ENCODE data around the gene UBAC2.
A peak's percentile ranks its signal among the peaks of the same experiment; 100 is the strongest.

UBAC2 gene

GRCh38 chr13:99265162-99265800 is 64.6 kb downstream of the UBAC2 start:
- Histone ChIP-seq H3K27me3 (ENCODE audit: control insufficient read depth in 5 of 5, insufficient read depth in 4 of 5, low read length in 5 of 5) (no peaks in the 10 kb centered on the region), H3K27ac (ENCODE audit: low read depth, low read length) (no peak overlapping the region), H3K4me1 (ENCODE audit: control insufficient read depth in 5 of 5, insufficient read depth in 5 of 5, low read length in 5 of 5) (peaks cover 0 to 12% (median 8%) of the 10 kb centered on the region in 5 donors), H3K9me3 (ENCODE audit: control insufficient read depth in 5 of 5, low read length in 5 of 5) (no peaks in the 10 kb centered on the region), H3K36me3 (ENCODE audit: control insufficient read depth in 5 of 5, insufficient read depth in 5 of 5, low read length in 5 of 5) (peaks cover 0 to 13% (median 5%) of the 10 kb centered on the region in 5 donors), H3K4me3 (ENCODE audit: low read depth in 1 of 5, low read length in 5 of 5) (no peak overlapping the region), H3K9ac (ENCODE audit: low read length in 5 of 5) (no peak overlapping the region)

GRCh38 chr13:99265821-99266426 is 65.3 kb downstream of the UBAC2 start:
- H3K9ac ChIP-seq (ENCODE audit: low read length in 5 of 5) = no peak overlapping the region
- no peak overlapping the region for H3K27ac ChIP-seq (ENCODE audit: low read depth, low read length)
- peaks cover 0 to 12% (median 8%) of the 10 kb centered on the region in 5 donors for H3K4me1 ChIP-seq (ENCODE audit: control insufficient read depth in 5 of 5, insufficient read depth in 5 of 5, low read length in 5 of 5)
- peaks cover 0 to 13% (median 5%) of the 10 kb centered on the region in 5 donors for H3K36me3 ChIP-seq (ENCODE audit: control insufficient read depth in 5 of 5, insufficient read depth in 5 of 5, low read length in 5 of 5)
- H3K27me3 ChIP-seq (ENCODE audit: control insufficient read depth in 5 of 5, insufficient read depth in 4 of 5, low read length in 5 of 5) = no peaks in the 10 kb centered on the region
- H3K4me3 ChIP-seq (ENCODE audit: low read depth in 1 of 5, low read length in 5 of 5) = no peak overlapping the region
- no peaks in the 10 kb centered on the region for H3K9me3 ChIP-seq (ENCODE audit: control insufficient read depth in 5 of 5, low read length in 5 of 5)

GRCh38 chr13:99266827-99267226 is 66.2 kb downstream of the UBAC2 start:
- H3K4me1 ChIP-seq (ENCODE audit: control insufficient read depth in 5 of 5, insufficient read depth in 5 of 5, low read length in 5 of 5) = peaks cover 0 to 13% (median 8%) of the 10 kb centered on the region in 5 donors
- H3K4me3 ChIP-seq (ENCODE audit: low read depth in 1 of 5, low read length in 5 of 5) = no peak overlapping the region
- peaks cover 0 to 10% (median 5%) of the 10 kb centered on the region in 5 donors for H3K36me3 ChIP-seq (ENCODE audit: control insufficient read depth in 5 of 5, insufficient read depth in 5 of 5, low read length in 5 of 5)
- no peaks in the 10 kb centered on the region for H3K27me3 ChIP-seq (ENCODE audit: control insufficient read depth in 5 of 5, insufficient read depth in 4 of 5, low read length in 5 of 5)
- no peak overlapping the region for H3K9ac ChIP-seq (ENCODE audit: low read length in 5 of 5)
- no peaks in the 10 kb centered on the region for H3K9me3 ChIP-seq (ENCODE audit: control insufficient read depth in 5 of 5, low read length in 5 of 5)
- H3K27ac ChIP-seq (ENCODE audit: low read depth, low read length) = no peak overlapping the region

GRCh38 chr13:99267927-99268326 is 67.3 kb downstream of the UBAC2 start:
- H3K36me3 ChIP-seq (ENCODE audit: control insufficient read depth in 5 of 5, insufficient read depth in 5 of 5, low read length in 5 of 5) = peaks cover 0 to 8% (median 5%) of the 10 kb centered on the region in 5 donors
- no peaks in the 10 kb centered on the region for H3K27me3 ChIP-seq (ENCODE audit: control insufficient read depth in 5 of 5, insufficient read depth in 4 of 5, low read length in 5 of 5)
- no peak overlapping the region for H3K9ac ChIP-seq (ENCODE audit: low read length in 5 of 5)
- H3K4me3 ChIP-seq (ENCODE audit: low read depth in 1 of 5, low read length in 5 of 5) = no peak overlapping the region
- H3K9me3 ChIP-seq (ENCODE audit: control insufficient read depth in 5 of 5, low read length in 5 of 5) = peaks cover 0 to 6% (median 4%) of the 10 kb centered on the region in 5 donors
- no peak overlapping the region for H3K27ac ChIP-seq (ENCODE audit: low read depth, low read length)
- peaks cover 0 to 13% (median 8%) of the 10 kb centered on the region in 5 donors for H3K4me1 ChIP-seq (ENCODE audit: control insufficient read depth in 5 of 5, insufficient read depth in 5 of 5, low read length in 5 of 5)

- Histone ChIP-seq H3K27ac (ENCODE audit: low read depth, low read length) (no peak overlapping the region), H3K9me3 (ENCODE audit: control insufficient read depth in 5 of 5, low read length in 5 of 5) (peaks cover 0 to 6% (median 4%) of the 10 kb centered on the region in 5 donors), H3K27me3 (ENCODE audit: control insufficient read depth in 5 of 5, insufficient read depth in 4 of 5, low read length in 5 of 5) (no peaks in the 10 kb centered on the region), H3K4me3 (ENCODE audit: low read depth in 1 of 5, low read length in 5 of 5) (no peak overlapping the region), H3K36me3 (ENCODE audit: control insufficient read depth in 5 of 5, insufficient read depth in 5 of 5, low read length in 5 of 5) (peaks cover 0 to 8% (median 5%) of the 10 kb centered on the region in 5 donors), H3K4me1 (ENCODE audit: control insufficient read depth in 5 of 5, insufficient read depth in 5 of 5, low read length in 5 of 5) (peaks cover 0 to 12% (median 8%) of the 10 kb centered on the region in 5 donors), H3K9ac (ENCODE audit: low read length in 5 of 5) (no peak overlapping the region)
Measured at GRCh38 chr13:99268822-99269221, 68.2 kb downstream of the UBAC2 start.

- Histone ChIP-seq H3K27ac (ENCODE audit: low read depth, low read length) (no peak overlapping the region), H3K9me3 (ENCODE audit: control insufficient read depth in 5 of 5, low read length in 5 of 5) (peaks cover 0 to 6% (median 4%) of the 10 kb centered on the region in 5 donors), H3K9ac (ENCODE audit: low read length in 5 of 5) (no peak overlapping the region), H3K4me1 (ENCODE audit: control insufficient read depth in 5 of 5, insufficient read depth in 5 of 5, low read length in 5 of 5) (peaks cover 0 to 3% (median 0%) of the 10 kb centered on the region in 5 donors), H3K36me3 (ENCODE audit: control insufficient read depth in 5 of 5, insufficient read depth in 5 of 5, low read length in 5 of 5) (peaks cover 0 to 8% (median 5%) of the 10 kb centered on the region in 5 donors), H3K4me3 (ENCODE audit: low read depth in 1 of 5, low read length in 5 of 5) (no peak overlapping the region), H3K27me3 (ENCODE audit: control insufficient read depth in 5 of 5, insufficient read depth in 4 of 5, low read length in 5 of 5) (no peaks in the 10 kb centered on the region)
Measured at GRCh38 chr13:99269627-99270241, 69.1 kb downstream of the UBAC2 start.

- H3K27ac ChIP-seq (ENCODE audit: low read depth, low read length) = no peak overlapping the region
- no peak overlapping the region for H3K9ac ChIP-seq (ENCODE audit: low read length in 5 of 5)
- peaks cover 0 to 11% (median 5%) of the 10 kb centered on the region in 5 donors for H3K36me3 ChIP-seq (ENCODE audit: control insufficient read depth in 5 of 5, insufficient read depth in 5 of 5, low read length in 5 of 5)
- H3K4me1 ChIP-seq (ENCODE audit: control insufficient read depth in 5 of 5, insufficient read depth in 5 of 5, low read length in 5 of 5) = peaks cover 0 to 3% (median 0%) of the 10 kb centered on the region in 5 donors
- H3K9me3 ChIP-seq (ENCODE audit: control insufficient read depth in 5 of 5, low read length in 5 of 5) = peaks cover 0 to 6% (median 4%) of the 10 kb centered on the region in 5 donors
- H3K4me3 ChIP-seq (ENCODE audit: low read depth in 1 of 5, low read length in 5 of 5) = no peak overlapping the region
- H3K27me3 ChIP-seq (ENCODE audit: control insufficient read depth in 5 of 5, insufficient read depth in 4 of 5, low read length in 5 of 5) = no peaks in the 10 kb centered on the region
Measured at GRCh38 chr13:99270518-99270917, 69.9 kb downstream of the UBAC2 start.

- no peak overlapping the region for H3K27ac ChIP-seq (ENCODE audit: low read depth, low read length)
- H3K4me3 ChIP-seq (ENCODE audit: low read depth in 1 of 5, low read length in 5 of 5) = no peak overlapping the region
- H3K9me3 ChIP-seq (ENCODE audit: control insufficient read depth in 5 of 5, low read length in 5 of 5) = peaks cover 0 to 6% (median 4%) of the 10 kb centered on the region in 5 donors
- H3K36me3 ChIP-seq (ENCODE audit: control insufficient read depth in 5 of 5, insufficient read depth in 5 of 5, low read length in 5 of 5) = peaks cover 0 to 11% (median 5%) of the 10 kb centered on the region in 5 donors
- H3K4me1 ChIP-seq (ENCODE audit: control insufficient read depth in 5 of 5, insufficient read depth in 5 of 5, low read length in 5 of 5) = peaks cover 0 to 3% (median 0%) of the 10 kb centered on the region in 5 donors
- no peaks in the 10 kb centered on the region for H3K27me3 ChIP-seq (ENCODE audit: control insufficient read depth in 5 of 5, insufficient read depth in 4 of 5, low read length in 5 of 5)
- peak overlapping the region in 1 of 5 donors; percentile 12 for H3K9ac ChIP-seq (ENCODE audit: low read length in 5 of 5)
Measured at GRCh38 chr13:99271249-99271648, 70.6 kb downstream of the UBAC2 start.

GRCh38 chr13:99272481-99272880 is 71.8 kb downstream of the UBAC2 start:
- Histone ChIP-seq H3K4me3 (ENCODE audit: low read depth in 1 of 5, low read length in 5 of 5) (no peak overlapping the region), H3K9me3 (ENCODE audit: control insufficient read depth in 5 of 5, low read length in 5 of 5) (peaks cover 0 to 6% (median 4%) of the 10 kb centered on the region in 5 donors), H3K27me3 (ENCODE audit: control insufficient read depth in 5 of 5, insufficient read depth in 4 of 5, low read length in 5 of 5) (no peaks in the 10 kb centered on the region), H3K9ac (ENCODE audit: low read length in 5 of 5) (no peak overlapping the region), H3K27ac (ENCODE audit: low read depth, low read length) (no peak overlapping the region), H3K4me1 (ENCODE audit: control insufficient read depth in 5 of 5, insufficient read depth in 5 of 5, low read length in 5 of 5) (peaks cover 0 to 3% (median 0%) of the 10 kb centered on the region in 5 donors), H3K36me3 (ENCODE audit: control insufficient read depth in 5 of 5, insufficient read depth in 5 of 5, low read length in 5 of 5) (peaks cover 0 to 15% (median 5%) of the 10 kb centered on the region in 5 donors)

- Histone ChIP-seq H3K27ac (ENCODE audit: low read depth, low read length) (no peak overlapping the region), H3K27me3 (ENCODE audit: control insufficient read depth in 5 of 5, insufficient read depth in 4 of 5, low read length in 5 of 5) (no peaks in the 10 kb centered on the region), H3K4me3 (ENCODE audit: low read depth in 1 of 5, low read length in 5 of 5) (no peak overlapping the region), H3K9me3 (ENCODE audit: control insufficient read depth in 5 of 5, low read length in 5 of 5) (peaks cover 0 to 6% (median 4%) of the 10 kb centered on the region in 5 donors), H3K9ac (ENCODE audit: low read length in 5 of 5) (no peak overlapping the region), H3K36me3 (ENCODE audit: control insufficient read depth in 5 of 5, insufficient read depth in 5 of 5, low read length in 5 of 5) (peaks cover 0 to 10% (median 0%) of the 10 kb centered on the region in 5 donors), H3K4me1 (ENCODE audit: control insufficient read depth in 5 of 5, insufficient read depth in 5 of 5, low read length in 5 of 5) (peaks cover 0 to 3% (median 0%) of the 10 kb centered on the region in 5 donors)
Measured at GRCh38 chr13:99273128-99273527, 72.5 kb downstream of the UBAC2 start.
